Omental fat pad (tissue), 4 donors: ENCODE measurements around the gene RSPO3. TPM values are rescaled to one million over a fixed set of nuclear protein-coding genes. Genes with fewer than 3 reads are reported as not detected.
A peak's percentile ranks its signal among the peaks of the same experiment; 100 is the strongest.

Experiments used
- ATAC-seq: fragments of 150-250 bp; one replicate; pipeline ENCODE4 v1.9.1; 2016; ENCODE audit warnings: mild to moderate bottlenecking, moderate library complexity; ENCODE audit not compliant: low FRiP score
- DNase-seq: peaks from one replicate; pipeline ENCODE4 v3.0.0-alpha.2; 2019; ENCODE audit warnings: low spot score
- CTCF ChIP-seq, 3 donors: fragments of 450-650 bp; IDR thresholded peaks; one replicate each; pipeline ENCODE4 v1.5.1; 2016 to 2017; ENCODE audit warnings: antibody characterized with exemption in 3 of 3, mild to moderate bottlenecking in 3 of 3, moderate library complexity in 2 of 3
- total RNA-seq, 4 donors: library from RNA; depleted of rRNA; stranded (reverse); fragments of >200 nt; gene quantifications; one replicate each; pipeline ENCODE4 v1.1.0, GENCODE V29; 2016

RSPO3 gene
- total RNA-seq, 4 donors from 2014 or later: 21.5 to 40.1 (median 30.3) TPM

- no peak for TF ChIP-seq CTCF (IDR thresholded peaks at IDR 0.05)
- no peak for ATAC-seq
- DNase-seq: no peak
Measured at GRCh38 chr6:127195833-127196232, 77.4 kb downstream of the RSPO3 start.

GRCh38 chr6:127198549-127198948, 80.1 kb downstream of the RSPO3 start:
- ATAC-seq (peak; percentile 75), DNase-seq (no peak)
- no peak for TF ChIP-seq CTCF (IDR thresholded peaks at IDR 0.05)

- DNase-seq: no peak
- no peak for ATAC-seq
- no peak for TF ChIP-seq CTCF (IDR thresholded peaks at IDR 0.05)
Measured at GRCh38 chr6:127199470-127199869, 81.0 kb downstream of the RSPO3 start.

GRCh38 chr6:127200114-127200513, 81.6 kb downstream of the RSPO3 start:
- DNase-seq (no peak), ATAC-seq (no peak)

DNA sequence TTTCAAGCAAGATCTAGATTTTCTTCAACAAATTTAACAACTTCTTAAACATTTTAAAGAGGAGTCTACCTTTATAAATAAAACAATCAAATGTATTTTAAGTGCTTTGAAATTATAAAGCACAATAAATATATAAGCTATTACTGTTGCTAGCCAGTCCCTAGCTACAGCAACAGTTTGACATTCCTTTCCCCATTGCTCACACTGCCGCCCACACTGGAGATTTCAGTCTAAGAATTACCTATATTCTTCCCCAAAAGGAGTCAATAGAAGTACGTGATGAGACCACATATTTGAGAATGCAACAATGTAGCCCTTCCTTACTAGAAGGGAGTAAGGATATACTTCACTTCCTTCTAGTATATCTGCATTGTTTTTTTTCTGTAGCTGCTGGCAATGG, 82.8 kb downstream of the RSPO3 start:
- TF ChIP-seq CTCF (IDR thresholded peaks at IDR 0.05): no peak
- ATAC-seq (no peak), DNase-seq (no peak)

More at GRCh38 chr6:127200114-127200513, 81.6 kb downstream of the RSPO3 start:
- no peak for TF ChIP-seq CTCF (IDR thresholded peaks at IDR 0.05)

- no peak for TF ChIP-seq CTCF (IDR thresholded peaks at IDR 0.05)
- ATAC-seq (no peak), DNase-seq (no peak)
Measured at GRCh38 chr6:127202676-127203075, 84.2 kb downstream of the RSPO3 start.

DNA sequence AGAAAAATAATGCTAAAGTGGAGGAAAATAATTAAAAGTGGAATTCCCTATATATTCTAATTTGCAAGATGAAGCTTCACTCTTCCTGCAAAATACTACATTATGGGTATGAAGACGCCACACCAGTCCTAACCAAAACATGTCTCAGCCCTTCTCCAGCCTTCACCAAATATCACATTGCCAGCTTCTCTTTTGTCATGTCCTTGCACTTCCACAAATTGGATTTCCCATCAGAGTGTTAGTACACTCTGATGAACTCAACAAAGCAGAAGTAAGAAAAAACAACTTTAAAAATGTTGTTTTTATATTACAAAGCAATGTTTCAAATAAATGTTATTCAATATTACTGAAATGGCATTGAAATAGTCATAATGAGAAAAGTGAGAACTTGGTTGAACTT, 85.8 kb downstream of the RSPO3 start:
- ATAC-seq: no peak
- DNase-seq: no peak
- no peak for TF ChIP-seq CTCF (IDR thresholded peaks at IDR 0.05)
